A549 (cell line): Measurements from ENCODE around the gene PEX11B. TPM values are rescaled to one million over a fixed set of nuclear protein-coding genes. Genes with fewer than 3 reads are reported as not detected.

Source experiments
- ATAC-seq, 2 experiments: fragments of 200-7000 bp in 1 of 2; fragments of >200 bp in 1 of 2; cut with Nextera tagmentation in 1 of 2; cut with Tn5 transposase in 1 of 2; 3 replicates each; pipeline versions ENCODE4 v1.8.0 to v1.9.1; 2018 to 2020; ENCODE audit warnings: mild to moderate bottlenecking in 1 of 2, moderate library complexity in 1 of 2
- CTCF ChIA-PET: fragments of 300-600 bp; sonication (Branson Sonifier 250); formaldehyde crosslinking; extraction: SDS; loops from one replicate; lab custom pipeline; 2021; ENCODE audit warnings: antibody characterized with exemption, inconsistent platforms; lab: Yijun Ruan, JAX
- POLR2A ChIA-PET: fragments of 350-600 bp; formaldehyde crosslinking; extraction: SDS; loops from one replicate; lab custom pipeline; 2021; ENCODE audit warnings: antibody characterized with exemption, inconsistent platforms; lab: Yijun Ruan, JAX
- DNase-seq, 2 experiments: peaks; one replicate each; pipeline versions ENCODE4 v3.0.0 to v3.0.0-alpha.2; 2011 to 2016; ENCODE audit warnings: low read depth in 1 of 2, low spot score in 1 of 2
- FAIRE-seq: peaks from 2 replicates; lab custom pipeline; 2011; peaks lifted over from hg19 to GRCh38; lab: Jason Lieb, UNC
- H3K27ac ChIP-seq, 2 experiments: fragments of >200 bp; sonication (Bioruptor Twin); formaldehyde crosslinking; 3 replicates each; pipeline ENCODE4 v1.5.1; 2016 to 2017
- H3K4me1 ChIP-seq: fragments of >200 bp; sonication (Bioruptor Twin); formaldehyde crosslinking; 3 replicates; pipeline ENCODE4 v1.6.1; 2016
- H3K4me2 ChIP-seq: fragments of >200 bp; sonication (Bioruptor Twin); formaldehyde crosslinking; 3 replicates; pipeline ENCODE4 v1.6.1; 2016
- H3K4me3 ChIP-seq: fragments of >200 bp; sonication (Bioruptor Twin); formaldehyde crosslinking; 3 replicates; pipeline ENCODE4 v1.5.1; 2016
- H3K9me3 ChIP-seq: fragments of >200 bp; sonication (Bioruptor Twin); formaldehyde crosslinking; 3 replicates; pipeline ENCODE4 v1.6.1; 2016
- CBX2 ChIP-seq: fragments of 200-600 bp; sonication (generic); IDR thresholded peaks from 2 replicates; pipeline ENCODE4 v1.6.1; 2016; ENCODE audit warnings: low read depth, mild to moderate bottlenecking, borderline replicate concordance
- CBX8 ChIP-seq: fragments of 200-600 bp; sonication (generic); IDR thresholded peaks from 2 replicates; pipeline ENCODE4 v1.6.1; 2016
- CHD4 ChIP-seq: fragments of 200-600 bp; sonication (generic); IDR thresholded peaks from 2 replicates; pipeline ENCODE4 v1.6.1; 2016; ENCODE audit warnings: antibody characterized with exemption, mild to moderate bottlenecking, borderline replicate concordance
- EHMT2 ChIP-seq: fragments of 200-600 bp; sonication (generic); IDR thresholded peaks from 2 replicates; pipeline ENCODE4 v1.6.1; 2016; ENCODE audit warnings: antibody characterized with exemption, low read depth, mild to moderate bottlenecking, moderate library complexity
- ELK1 ChIP-seq: fragments of 150-350 bp; IDR thresholded peaks from 2 replicates; pipeline ENCODE4 v1.6.1; 2014; ENCODE audit warnings: low read depth, mild to moderate bottlenecking, low read length
- ESRRA ChIP-seq: fragments of 150-350 bp; IDR thresholded peaks from 2 replicates; pipeline ENCODE4 v1.6.1; 2014; ENCODE audit warnings: mild to moderate bottlenecking, low read length, borderline replicate concordance
- FOSL2 ChIP-seq, 2 experiments: fragments of 450-650 bp in 1 of 2; fragments of >200 bp in 1 of 2; sonication (Bioruptor Twin) in 1 of 2; formaldehyde crosslinking; IDR thresholded peaks; 2 replicates each; pipeline versions ENCODE4 v1.5.0 to v1.6.1; 2016 to 2020; ENCODE audit warnings: mild to moderate bottlenecking in 1 of 2, moderate library complexity in 1 of 2
- HDAC2 ChIP-seq: fragments of 200-600 bp; sonication (generic); IDR thresholded peaks from 2 replicates; pipeline ENCODE4 v1.6.1; 2016
- HOXA7 ChIP-seq: fragments of 250-450 bp; sonication (Bioruptor Pico); IDR thresholded peaks from 2 replicates; pipeline ENCODE4 v1.5.0; 2020; ENCODE audit warnings: mild to moderate bottlenecking, moderate library complexity
- JUN ChIP-seq, 2 experiments: fragments of >200 bp; sonication (Bioruptor Twin); formaldehyde crosslinking; IDR thresholded peaks; 2 replicates in 1 of 2; 3 replicates in 1 of 2; pipeline ENCODE4 v1.6.1; 2016 to 2017
- KDM1A ChIP-seq: fragments of 200-600 bp; sonication (generic); IDR thresholded peaks from 2 replicates; pipeline ENCODE4 v1.6.1; 2016; ENCODE audit warnings: low read depth, mild to moderate bottlenecking
- PBX3 ChIP-seq: IDR thresholded peaks from 2 replicates; pipeline ENCODE4 v1.6.1; 2012
- PHF8 ChIP-seq: fragments of 200-600 bp; sonication (generic); IDR thresholded peaks from 2 replicates; pipeline ENCODE4 v1.6.1; 2016; ENCODE audit warnings: low read depth, mild to moderate bottlenecking, antibody characterized with exemption, moderate library complexity, borderline replicate concordance
- RCOR1 ChIP-seq: fragments of 150-350 bp; IDR thresholded peaks from 2 replicates; pipeline ENCODE4 v1.6.1; 2014; ENCODE audit warnings: antibody characterized with exemption, low read length, low read depth
- RNF2 ChIP-seq: fragments of 200-600 bp; sonication (generic); IDR thresholded peaks from 2 replicates; pipeline ENCODE4 v1.6.1; 2016; ENCODE audit warnings: low read depth, mild to moderate bottlenecking, antibody characterized with exemption, moderate library complexity, borderline replicate concordance
- SREBF2 ChIP-seq: fragments of 450-650 bp; IDR thresholded peaks from 2 replicates; pipeline ENCODE4 v1.6.1; 2014; ENCODE audit warnings: mild to moderate bottlenecking, moderate library complexity
- TFCP2L1 ChIP-seq: fragments of 250-450 bp; sonication (Bioruptor Pico); IDR thresholded peaks from 2 replicates; pipeline ENCODE4 v1.5.0; 2021; ENCODE audit warnings: mild to moderate bottlenecking
- TP53 ChIP-seq: fragments of 250-450 bp; sonication (Bioruptor Pico); IDR thresholded peaks from 2 replicates; pipeline ENCODE4 v1.5.0; 2021; ENCODE audit warnings: mild to moderate bottlenecking, moderate library complexity
- USF2 ChIP-seq: fragments of 450-650 bp; IDR thresholded peaks from 2 replicates; pipeline ENCODE4 v1.6.1; 2014; ENCODE audit warnings: antibody characterized with exemption
- ZC3H11A ChIP-seq: fragments of 450-650 bp; IDR thresholded peaks from 2 replicates; pipeline ENCODE4 v1.6.1; 2014; ENCODE audit warnings: antibody characterized with exemption, mild to moderate bottlenecking
- ZSCAN20 ChIP-seq: fragments of 250-450 bp; sonication (Bioruptor Pico); IDR thresholded peaks from 2 replicates; pipeline ENCODE4 v1.8.0; 2022; ENCODE audit warnings: mild to moderate bottlenecking, moderate library complexity
- WGBS: methylation state at CpG from one replicate; pipeline ENCODE4 v1.1.6; 2017; ENCODE audit errors: missing lambda C conversion rate; 5-methylcytosine and 5-hydroxymethylcytosine counted together
- polyA plus RNA-seq, 4 experiments: library from polyadenylated mRNA; depleted of rRNA in 3 of 4; stranded (reverse); fragments of >200 nt; fragmentation: RNase III in 1 of 4; extraction: RNeasy Plus Mini Kit Qiagen cat#74134 plus additional on column Dnase treatment in 1 of 4; gene quantifications; 2 replicates in 3 of 4; 3 replicates in 1 of 4; pipeline ENCODE4 v1.2.3, GENCODE V29; 2011 to 2017
- TF ChIP-seq, protein P1 (sequence below): fragments of >200 bp; sonication (Bioruptor Twin); formaldehyde crosslinking; IDR thresholded peaks from 3 replicates; pipeline ENCODE4 v1.5.1; 2016
- TF ChIP-seq, protein P2 (sequence below): fragments of 250-450 bp; sonication (Bioruptor Pico); IDR thresholded peaks from 2 replicates; pipeline ENCODE4 v1.5.0; 2020; ENCODE audit warnings: low read depth, mild to moderate bottlenecking, moderate library complexity

Gene PEX11B
- polyA plus RNA-seq, 2 of the 4 experiments (the other 2 are of a cell fraction): 13.9 to 40.6 TPM

DNA sequence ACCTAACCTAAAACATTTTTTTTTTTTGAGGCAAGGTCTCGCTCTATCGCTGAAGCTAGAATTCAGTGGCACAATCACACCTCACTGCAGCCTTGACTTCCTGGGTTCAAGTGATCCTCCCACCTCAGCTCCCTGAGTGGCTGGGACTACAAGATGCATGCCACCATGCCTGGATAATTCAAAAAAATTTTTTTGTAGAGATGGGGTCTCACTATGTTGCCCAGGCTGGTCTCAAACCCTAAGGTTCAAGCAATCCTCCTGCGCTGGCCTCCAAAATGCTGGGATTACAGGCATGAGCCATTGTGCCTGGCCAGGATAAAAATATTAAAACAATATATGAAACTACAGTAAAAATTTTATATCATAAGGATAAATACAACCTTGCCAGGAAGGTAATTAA lies 34.4 kb upstream of the PEX11B start:
- WGBS: 97% methylated on average over 3 of the region's 3 CpGs
- Histone ChIP-seq H3K4me2 (no peak overlapping the region), H3K4me1 (peaks cover 15% of the 10 kb centered on the region), H3K27ac (no peak overlapping the region), H3K4me3 (no peak overlapping the region), H3K9me3 (no peaks in the 10 kb centered on the region)
- no peak for FAIRE-seq
- ATAC-seq: no peak
- DNase-seq: no peak
- ChIA-PET CTCF (interaction anchor here (1.9 to 2.7 kb wide), 2 partner anchors 61 to 108 kb away, joined by 5 to 10 read pairs; partner anchors contain the start of gene NUDT17), POLR2A (no interaction called here)
- TF ChIP-seq FOSL2 (IDR thresholded peaks at IDR 0.05) (no peak), FOSL2 (CRISPR knock-in tag; IDR thresholded peaks at IDR 0.05) (no peak), HDAC2 (no peak), ZSCAN20 (CRISPR knock-in tag) (no peak), PHF8 (no peak), CBX8 (no peak), CHD4 (no peak), USF2 (no peak), CBX2 (no peak), EHMT2 (no peak)
- TF ChIP-seq, protein P1, sequence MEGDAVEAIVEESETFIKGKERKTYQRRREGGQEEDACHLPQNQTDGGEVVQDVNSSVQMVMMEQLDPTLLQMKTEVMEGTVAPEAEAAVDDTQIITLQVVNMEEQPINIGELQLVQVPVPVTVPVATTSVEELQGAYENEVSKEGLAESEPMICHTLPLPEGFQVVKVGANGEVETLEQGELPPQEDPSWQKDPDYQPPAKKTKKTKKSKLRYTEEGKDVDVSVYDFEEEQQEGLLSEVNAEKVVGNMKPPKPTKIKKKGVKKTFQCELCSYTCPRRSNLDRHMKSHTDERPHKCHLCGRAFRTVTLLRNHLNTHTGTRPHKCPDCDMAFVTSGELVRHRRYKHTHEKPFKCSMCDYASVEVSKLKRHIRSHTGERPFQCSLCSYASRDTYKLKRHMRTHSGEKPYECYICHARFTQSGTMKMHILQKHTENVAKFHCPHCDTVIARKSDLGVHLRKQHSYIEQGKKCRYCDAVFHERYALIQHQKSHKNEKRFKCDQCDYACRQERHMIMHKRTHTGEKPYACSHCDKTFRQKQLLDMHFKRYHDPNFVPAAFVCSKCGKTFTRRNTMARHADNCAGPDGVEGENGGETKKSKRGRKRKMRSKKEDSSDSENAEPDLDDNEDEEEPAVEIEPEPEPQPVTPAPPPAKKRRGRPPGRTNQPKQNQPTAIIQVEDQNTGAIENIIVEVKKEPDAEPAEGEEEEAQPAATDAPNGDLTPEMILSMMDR: no peak

DNA sequence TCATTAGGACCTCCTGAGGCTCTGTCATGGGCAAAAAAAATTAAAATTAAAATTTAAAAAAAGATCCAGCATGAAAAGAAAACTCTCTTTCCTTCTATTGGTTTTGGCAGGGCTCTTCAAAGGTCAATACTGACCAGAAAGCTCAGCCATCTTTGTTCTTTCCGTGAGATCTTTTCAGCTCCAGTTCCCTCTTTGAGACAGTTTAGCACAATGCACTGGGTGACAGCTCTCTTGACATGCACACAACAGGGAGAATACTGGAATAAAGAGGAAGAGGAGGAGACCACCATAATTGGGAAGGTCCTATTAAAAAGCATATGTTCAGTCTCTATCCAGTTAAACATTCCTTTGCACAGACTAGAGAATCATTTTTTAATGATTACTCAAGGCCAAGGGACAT lies 33.0 kb upstream of the PEX11B start:
- H3K9me3 ChIP-seq: no peaks in the 10 kb centered on the region
- FAIRE-seq (no peak), ATAC-seq (no peak)
- H3K4me2 ChIP-seq: no peak overlapping the region
- no peak overlapping the region for H3K27ac ChIP-seq
- CTCF ChIA-PET: interaction anchor here (1.9 to 2.7 kb wide), 2 partner anchors 59 to 106 kb away, joined by 5 to 10 read pairs; partner anchors contain the start of gene NUDT17
- no peak overlapping the region for H3K4me3 ChIP-seq
- POLR2A ChIA-PET: interaction anchor here (0.8 kb wide), 1 partner anchor 24 kb away, joined by 3 read pairs; the partner anchor contains the start of gene RBM8A
- WGBS: 90% methylated on average over 1 of the region's 1 CpG
- TF ChIP-seq ZC3H11A: no peak
- TF ChIP-seq TFCP2L1: no peak
- no peak for TF ChIP-seq HOXA7 (CRISPR knock-in tag)
- TF ChIP-seq, all 56 proteins: peak for 0
- peaks cover 11% of the 10 kb centered on the region for H3K4me1 ChIP-seq
- DNase-seq: no peak

DNA sequence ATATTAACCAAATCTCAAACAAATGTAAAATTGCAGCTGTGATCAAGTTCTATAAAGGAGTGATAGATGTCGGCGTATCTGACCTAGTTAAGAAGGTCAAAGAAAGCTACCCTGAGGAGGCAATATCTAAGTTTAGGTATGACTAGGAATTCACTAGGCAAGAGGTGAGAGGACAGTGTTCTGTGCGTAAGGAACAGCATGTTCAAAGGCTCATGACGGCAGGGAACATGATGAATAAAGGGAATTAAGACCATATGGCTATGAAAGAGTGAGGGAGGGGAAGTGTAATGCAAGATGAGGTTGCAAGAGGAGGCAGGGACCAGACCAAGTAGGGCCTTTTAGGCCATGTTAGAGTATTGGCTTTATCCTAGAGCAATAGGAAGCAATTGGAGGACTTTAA lies 30.7 kb upstream of the PEX11B start:
- no peak for TF ChIP-seq PBX3
- TF ChIP-seq TFCP2L1: no peak
- TF ChIP-seq ELK1: no peak
- TF ChIP-seq ESRRA: no peak
- TF ChIP-seq KDM1A: no peak
- TF ChIP-seq JUN (IDR thresholded peaks at IDR 0.05): no peak
- no peak for TF ChIP-seq SREBF2
- no peak for TF ChIP-seq RCOR1
- TF ChIP-seq TP53 (CRISPR knock-in tag): no peak
- no peak for TF ChIP-seq FOSL2 (IDR thresholded peaks at IDR 0.05)
- TF ChIP-seq FOSL2 (CRISPR knock-in tag; IDR thresholded peaks at IDR 0.05): no peak
- TF ChIP-seq ZC3H11A: no peak
- TF ChIP-seq, protein P2, sequence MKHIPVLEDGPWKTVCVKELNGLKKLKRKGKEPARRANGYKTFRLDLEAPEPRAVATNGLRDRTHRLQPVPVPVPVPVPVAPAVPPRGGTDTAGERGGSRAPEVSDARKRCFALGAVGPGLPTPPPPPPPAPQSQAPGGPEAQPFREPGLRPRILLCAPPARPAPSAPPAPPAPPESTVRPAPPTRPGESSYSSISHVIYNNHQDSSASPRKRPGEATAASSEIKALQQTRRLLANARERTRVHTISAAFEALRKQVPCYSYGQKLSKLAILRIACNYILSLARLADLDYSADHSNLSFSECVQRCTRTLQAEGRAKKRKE (CRISPR knock-in tag): no peak
- TF ChIP-seq RNF2: no peak
- Histone ChIP-seq H3K4me1 (no peaks in the 10 kb centered on the region), H3K4me2 (no peak overlapping the region), H3K9me3 (no peaks in the 10 kb centered on the region), H3K27ac (no peak overlapping the region), H3K4me3 (no peak overlapping the region)
- FAIRE-seq (no peak), DNase-seq (no peak), ATAC-seq (no peak)
- WGBS: 93% methylated on average over 4 of the region's 4 CpGs
- CTCF ChIA-PET: interaction anchor here (0.9 to 2.6 kb wide), 6 partner anchors 29 to 103 kb away, joined by 3 to 9 read pairs (median 4); no protein-coding TSS in a partner anchor
- POLR2A ChIA-PET: interaction anchor here (0.6 kb wide), 1 partner anchor 42 kb away, joined by 3 read pairs; no protein-coding TSS in a partner anchor
